ENCODE data around the gene ABTB1. TPM values are rescaled to one million over a fixed set of nuclear protein-coding genes. Genes with fewer than 3 reads are reported as not detected.
"Not testable (repeated sequence)": the region's sequence is repeated elsewhere in the genome, so short reads cannot be mapped to it uniquely, and the experiment has no call there.

Gene ABTB1
- total RNA-seq, 1 experiment from 2014 or later: 21.0 TPM

DNA sequence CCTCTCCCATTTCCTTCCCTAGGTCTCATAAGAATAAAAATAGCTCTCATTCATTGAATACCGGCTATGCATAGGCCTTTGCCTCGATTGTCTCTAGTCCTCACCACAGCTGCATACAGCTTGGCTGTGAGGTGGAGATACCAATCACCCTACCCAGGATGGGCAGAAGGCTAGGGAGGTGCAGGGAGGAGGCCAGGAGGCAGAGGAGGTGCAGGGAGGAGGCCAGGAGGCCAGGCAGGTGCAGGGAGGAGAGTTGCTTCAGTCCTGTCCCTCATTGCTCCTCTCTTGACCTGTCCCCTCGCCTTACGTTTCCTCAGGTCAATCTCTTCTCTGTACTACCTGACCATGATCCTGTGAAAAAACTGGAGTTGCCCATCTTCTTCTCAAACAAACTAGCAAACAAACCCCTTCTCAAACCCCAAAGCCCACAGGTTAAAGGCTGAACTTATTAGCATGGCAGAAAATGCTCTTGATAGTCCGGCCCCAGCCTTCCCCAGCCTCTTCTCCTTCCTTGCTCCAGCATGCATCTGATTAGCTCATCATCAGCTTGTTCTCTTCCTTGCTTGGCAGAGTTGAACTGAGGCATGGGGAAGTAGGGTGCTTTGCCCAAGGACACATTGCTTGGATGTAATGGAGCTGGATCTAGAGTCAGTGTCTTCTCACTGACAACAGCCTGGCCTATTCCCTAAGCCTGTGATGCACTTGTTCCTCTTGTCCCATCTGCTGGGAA is 27.9 kb upstream of the ABTB1 start:
- no peaks in the 10 kb centered on the region; the same call in 1 of the 2 replicates for H3K9me3 ChIP-seq
- peaks cover 11% of the 10 kb centered on the region for H3K36me3 ChIP-seq
- no peaks in the 10 kb centered on the region for H3K27me3 ChIP-seq
- DNase-seq: no peak
- H3K4me3 ChIP-seq: no peak overlapping the region

DNA sequence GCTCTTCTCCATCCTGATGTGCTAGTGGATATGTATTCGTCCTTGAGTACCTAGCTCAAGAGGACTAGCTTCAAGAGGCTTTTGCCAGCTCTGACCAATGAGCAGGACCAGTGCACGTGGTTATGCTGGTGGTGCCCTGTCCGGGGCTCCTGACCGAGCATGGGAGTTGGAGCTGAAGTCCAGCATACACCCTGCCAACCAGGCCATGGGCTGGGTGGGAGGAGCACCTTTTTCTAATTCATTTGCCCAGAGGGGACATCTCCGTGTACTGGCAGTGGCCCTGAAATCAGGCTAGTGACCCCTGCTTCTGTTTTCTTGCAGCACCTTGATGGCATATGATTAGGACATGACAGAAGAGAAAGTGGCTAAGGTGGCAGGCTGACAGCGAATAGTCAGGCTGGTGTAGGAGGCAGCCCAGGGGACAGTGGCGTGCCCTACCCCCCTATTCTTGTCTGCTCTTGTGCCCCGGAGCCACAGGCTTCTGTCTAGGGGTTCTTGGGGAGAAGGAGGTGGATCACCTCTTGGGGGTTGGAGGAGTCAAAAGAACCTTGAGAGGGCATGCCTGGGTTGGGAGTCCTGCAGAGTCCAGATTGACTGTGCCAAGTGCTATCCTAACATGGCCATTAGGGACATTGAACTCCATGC is 27.3 kb upstream of the ABTB1 start:
- Histone ChIP-seq H3K9me3 (no peaks in the 10 kb centered on the region; the same call in 1 of the 2 replicates), H3K36me3 (peaks cover 9% of the 10 kb centered on the region), H3K4me3 (no peak overlapping the region), H3K27me3 (no peaks in the 10 kb centered on the region)
- no peak for DNase-seq

DNA sequence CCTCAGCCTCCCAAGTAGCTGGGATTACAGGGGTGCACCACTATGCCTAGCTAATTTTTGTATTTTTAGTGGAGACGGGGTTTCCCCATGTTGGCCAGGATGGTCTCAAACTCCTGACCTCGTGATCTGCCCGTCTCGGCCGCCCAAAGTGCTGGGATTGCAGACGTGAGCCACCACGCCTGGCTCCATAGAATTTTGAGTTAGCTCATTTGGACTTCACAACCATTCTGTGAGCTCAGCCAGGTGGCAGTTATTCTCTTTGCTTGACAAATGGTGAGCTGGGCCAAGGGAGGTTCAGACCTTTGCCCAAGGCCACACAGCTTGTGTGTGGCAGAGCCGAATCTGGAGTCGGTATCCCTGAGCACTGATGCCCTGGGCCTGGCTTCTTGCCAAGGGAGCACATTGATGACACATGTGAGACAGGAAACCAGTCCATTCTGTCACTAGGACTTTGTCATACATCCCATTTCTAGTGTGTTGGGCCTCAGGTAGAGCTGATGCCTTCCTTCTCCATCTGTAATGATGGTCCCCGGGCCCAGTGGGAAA is 26.2 kb upstream of the ABTB1 start:
- no peaks in the 10 kb centered on the region for H3K9me3 ChIP-seq
- H3K27me3 ChIP-seq: no peaks in the 10 kb centered on the region
- H3K4me3 ChIP-seq: no peak overlapping the region
- DNase-seq: no peak
- peaks cover 2% of the 10 kb centered on the region for H3K36me3 ChIP-seq

DNA sequence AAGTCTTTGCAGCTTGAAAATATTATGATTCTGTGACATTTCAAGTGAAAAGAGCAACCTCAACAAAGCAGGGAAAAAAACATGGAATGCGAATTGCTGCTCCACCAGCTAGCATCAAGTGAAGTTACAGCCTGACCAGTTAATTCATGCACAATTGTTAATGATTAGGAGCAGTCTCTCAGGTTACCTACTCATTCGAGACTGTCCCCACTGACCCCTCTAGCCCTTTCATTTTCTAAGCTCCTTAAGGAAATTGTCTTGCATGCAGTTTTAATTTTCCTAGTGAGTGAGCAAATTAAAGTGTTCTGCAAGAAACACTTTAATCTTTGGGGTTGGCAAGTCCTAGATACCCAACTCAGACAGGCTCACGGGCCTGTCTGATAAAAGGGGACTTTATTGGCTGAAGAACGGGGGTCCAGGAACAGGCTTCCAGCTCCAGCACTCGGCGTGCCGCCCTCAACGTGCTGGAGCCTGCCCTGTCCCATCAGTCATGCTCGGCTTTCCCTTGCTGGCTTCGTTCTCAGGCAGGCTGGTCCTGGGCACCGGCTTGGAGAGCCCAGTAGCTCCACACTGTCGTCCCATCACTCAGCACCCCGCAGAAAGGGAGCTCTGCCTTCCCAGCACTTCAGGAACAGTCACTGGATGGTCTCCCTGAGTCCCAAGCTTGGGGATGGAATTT is 25.4 kb upstream of the ABTB1 start:
- H3K4me3 ChIP-seq: no peak overlapping the region
- no peaks in the 10 kb centered on the region for H3K9me3 ChIP-seq
- DNase-seq: no peak
- H3K36me3 ChIP-seq: no peaks in the 10 kb centered on the region; the same call in none of the 2 replicates
- H3K27me3 ChIP-seq: no peaks in the 10 kb centered on the region

DNA sequence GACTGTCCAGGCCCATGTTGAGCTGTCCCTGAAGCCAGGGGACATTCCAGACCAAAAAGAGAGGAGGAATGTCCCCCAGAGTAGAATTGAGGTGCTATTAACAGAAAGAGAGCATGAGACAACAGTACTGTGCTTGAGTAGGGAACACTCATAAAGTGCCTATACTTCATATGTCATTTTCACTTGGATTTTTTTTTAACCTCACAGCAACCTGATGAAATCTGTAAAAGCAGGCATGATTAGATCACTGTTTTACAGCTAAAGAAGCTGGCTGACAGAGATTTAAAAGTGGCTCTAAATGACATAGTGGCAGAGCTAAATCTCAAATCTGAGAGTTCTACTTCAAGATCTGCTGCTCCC is 24.9 kb upstream of the ABTB1 start:
- no peak for DNase-seq
- Histone ChIP-seq H3K27me3 (no peaks in the 10 kb centered on the region), H3K9me3 (no peaks in the 10 kb centered on the region), H3K36me3 (no peaks in the 10 kb centered on the region; the same call in none of the 2 replicates), H3K4me3 (no peak overlapping the region)

DNA sequence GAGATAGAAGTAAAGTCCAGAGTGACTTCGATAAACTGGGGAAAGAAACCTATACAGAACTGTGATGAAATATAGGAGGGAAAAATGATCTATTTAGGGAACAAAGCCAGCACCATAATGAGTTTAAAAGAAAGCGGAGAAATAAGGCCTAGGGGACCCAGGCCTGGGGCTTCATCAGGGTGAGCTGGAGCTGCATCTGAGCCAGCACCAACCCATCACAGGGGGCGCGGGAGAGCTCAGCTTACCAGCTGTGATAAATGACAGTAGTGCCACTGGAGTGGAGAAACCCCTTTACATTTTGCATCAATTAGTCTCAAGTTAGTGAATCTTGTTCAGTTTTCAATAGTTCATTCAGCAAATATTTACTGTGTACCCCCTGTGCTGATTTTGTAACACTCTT is 22.5 kb upstream of the ABTB1 start:
- Histone ChIP-seq H3K4me3 (no peak overlapping the region), H3K27me3 (no peaks in the 10 kb centered on the region)
- DNase-seq: no peak

DNA sequence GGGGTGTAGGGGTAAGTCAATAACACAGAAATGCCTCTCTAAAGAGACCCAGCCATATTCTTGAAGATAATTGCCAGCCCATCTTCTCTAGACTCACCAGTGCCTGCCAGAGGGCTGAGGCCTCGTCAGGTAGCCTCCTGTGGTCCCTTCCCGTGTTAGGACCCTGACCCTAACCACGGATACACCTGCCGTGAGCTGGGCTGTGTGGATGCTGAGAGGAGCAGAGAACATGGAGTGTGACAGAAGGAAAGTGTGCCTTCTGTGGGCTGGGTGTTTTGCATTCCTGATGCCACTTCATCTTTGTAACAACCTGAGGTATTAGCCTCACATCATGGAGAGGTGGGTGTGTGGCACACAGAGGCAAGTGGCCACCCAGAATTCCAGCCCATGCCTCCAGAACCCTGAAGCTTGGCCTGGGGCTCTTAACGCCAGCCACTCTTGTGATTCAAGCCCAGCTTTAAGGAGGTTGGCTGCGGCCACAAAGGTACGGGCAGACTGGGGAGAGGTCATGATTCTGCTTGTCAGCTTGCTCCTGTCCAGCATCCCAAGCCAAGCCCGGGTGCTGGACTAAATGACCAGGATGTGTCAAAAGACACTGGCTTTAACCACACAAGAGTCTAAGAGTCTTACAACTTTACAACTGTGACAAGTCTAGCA is 21.1 kb upstream of the ABTB1 start:
- Histone ChIP-seq H3K9me3 (no peaks in the 10 kb centered on the region), H3K4me3 (no peak overlapping the region), H3K27me3 (no peaks in the 10 kb centered on the region), H3K36me3 (no peaks in the 10 kb centered on the region; the same call in 1 of the 2 replicates)
- DNase-seq: no peak

More for the DNA sequence above, 22.5 kb upstream of the ABTB1 start:
- no peaks in the 10 kb centered on the region for H3K9me3 ChIP-seq
- no peaks in the 10 kb centered on the region; the same call in none of the 2 replicates for H3K36me3 ChIP-seq

DNA sequence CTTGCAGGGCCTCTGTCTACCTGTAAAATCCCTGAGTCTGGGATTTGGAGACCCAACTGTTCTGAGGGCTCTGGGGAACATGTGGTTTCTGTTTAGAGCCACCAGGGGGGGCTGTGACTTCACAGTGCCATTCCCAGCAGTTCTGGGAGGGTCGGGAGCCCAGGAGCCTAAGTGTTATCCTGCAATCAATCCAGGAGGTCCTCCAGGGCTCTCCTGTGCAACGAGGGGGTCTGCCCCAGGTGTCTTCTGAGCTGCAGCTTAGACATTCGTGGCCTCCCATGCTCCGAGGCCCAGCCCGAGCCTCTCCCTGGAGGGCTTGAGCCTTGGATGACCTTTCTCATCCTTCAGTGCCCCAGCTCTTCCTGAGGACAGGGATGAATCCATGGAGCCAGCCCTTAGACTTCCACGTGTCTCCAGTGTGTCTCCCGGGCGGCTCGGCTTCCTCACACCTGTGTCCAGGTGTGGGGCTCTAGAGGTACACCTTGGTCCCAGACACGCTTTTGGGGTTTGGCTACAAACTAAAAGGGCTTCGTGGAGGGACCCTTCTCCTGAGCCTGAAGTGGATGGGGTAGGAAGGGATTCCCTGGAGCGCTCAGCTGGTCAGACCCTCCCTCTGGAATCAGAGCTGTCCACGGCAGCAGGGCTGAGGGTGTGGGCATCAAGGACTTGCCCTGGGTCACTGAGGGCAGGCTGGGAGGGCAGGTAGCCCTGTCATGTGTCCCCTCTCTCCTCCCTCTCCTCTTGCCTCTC is 20.3 kb upstream of the ABTB1 start:
- no peak overlapping the region for H3K4me3 ChIP-seq
- H3K9me3 ChIP-seq: no peaks in the 10 kb centered on the region
- DNase-seq: peak; percentile 50
- no peaks in the 10 kb centered on the region; the same call in 1 of the 2 replicates for H3K36me3 ChIP-seq
- no peaks in the 10 kb centered on the region for H3K27me3 ChIP-seq

DNA sequence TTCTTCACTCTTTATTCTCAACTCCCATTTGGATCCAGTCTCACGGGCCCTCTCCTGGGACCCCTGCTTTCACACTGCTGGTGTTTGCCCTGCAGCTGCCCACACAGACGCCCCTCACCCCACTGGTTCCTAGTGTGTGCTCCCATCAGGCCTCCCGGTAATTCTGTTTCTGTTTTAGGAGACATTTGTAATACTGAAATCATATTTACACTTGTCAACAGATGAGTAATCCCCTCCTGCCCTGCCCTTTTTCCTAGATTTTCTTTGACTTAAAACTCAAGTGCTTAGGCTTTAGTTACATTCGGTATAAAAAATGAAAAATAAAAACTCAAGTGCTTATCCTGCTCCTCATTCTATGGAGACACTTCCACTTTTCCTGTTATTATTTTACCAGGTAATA is 18.4 kb upstream of the ABTB1 start:
- DNase-seq: no peak
- H3K4me3 ChIP-seq: no peak overlapping the region
- no peaks in the 10 kb centered on the region; the same call in 1 of the 2 replicates for H3K36me3 ChIP-seq
- H3K9me3 ChIP-seq: no peaks in the 10 kb centered on the region
- no peaks in the 10 kb centered on the region for H3K27me3 ChIP-seq

DNA sequence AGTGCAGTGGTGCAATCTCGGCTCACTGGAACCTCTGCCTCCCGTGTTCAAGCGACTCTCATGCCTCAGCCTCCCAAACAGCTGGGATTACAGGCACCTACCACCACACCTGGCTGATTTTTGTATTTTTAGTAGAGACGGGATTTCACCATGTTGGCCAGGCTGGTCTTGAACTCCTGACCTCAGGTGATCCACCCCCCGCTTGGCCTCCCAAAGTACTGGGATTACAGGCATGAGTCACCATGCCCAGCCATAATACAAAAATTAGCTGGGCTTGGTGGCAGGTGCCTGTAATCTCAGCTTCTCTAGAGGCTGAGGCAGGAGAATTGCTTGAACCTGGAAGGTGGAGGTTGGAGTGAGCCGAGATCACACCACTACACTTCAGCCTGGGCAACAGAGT is 17.8 kb upstream of the ABTB1 start:
- not testable (repeated sequence) for DNase-seq, H3K27me3 ChIP-seq, H3K4me3 ChIP-seq, H3K9me3 ChIP-seq, H3K36me3 ChIP-seq

DNA sequence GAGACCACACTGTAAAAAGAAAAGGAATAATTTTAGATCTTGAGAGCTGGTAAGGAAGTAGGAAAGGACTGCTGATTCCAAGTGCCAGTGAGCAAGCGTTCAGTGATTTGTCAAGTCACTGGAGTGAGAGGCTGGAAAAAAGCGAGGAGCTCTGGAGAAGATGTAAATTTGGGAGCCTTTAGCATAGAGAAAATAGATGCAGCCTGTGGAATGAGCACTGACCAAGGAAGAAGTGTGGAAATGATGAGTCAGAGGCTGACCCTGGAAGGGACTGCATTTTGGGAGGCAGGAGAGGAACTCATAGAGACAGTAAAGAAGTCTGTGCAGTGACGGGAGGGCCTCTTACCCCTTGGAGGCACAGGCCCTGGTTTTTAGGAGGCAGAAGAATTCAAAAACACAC is 17.1 kb upstream of the ABTB1 start:
- no peak overlapping the region for H3K4me3 ChIP-seq
- DNase-seq: peak; percentile 52
- no peaks in the 10 kb centered on the region for H3K9me3 ChIP-seq
- H3K27me3 ChIP-seq: no peaks in the 10 kb centered on the region
- no peaks in the 10 kb centered on the region; the same call in 1 of the 2 replicates for H3K36me3 ChIP-seq

DNA sequence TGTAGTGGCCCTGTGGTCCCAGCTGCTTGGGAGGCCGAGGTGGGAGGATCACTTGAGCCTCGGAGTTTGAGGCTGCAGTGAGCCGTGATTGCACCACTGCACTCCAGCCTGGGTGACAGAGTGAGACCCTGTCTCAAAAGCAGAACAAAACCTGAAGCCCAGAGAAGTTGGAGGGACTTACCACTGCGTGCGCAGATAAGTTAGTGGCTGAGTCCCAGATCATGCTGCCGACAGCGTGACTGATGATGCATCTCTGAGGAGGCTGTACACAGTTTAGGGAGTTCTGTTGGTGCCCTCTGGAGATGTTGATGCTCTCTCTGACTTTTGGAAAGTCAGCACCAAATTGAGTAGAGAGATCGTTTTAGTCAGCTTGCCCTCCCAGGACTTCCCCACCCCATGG is 15.8 kb upstream of the ABTB1 start:
- H3K27me3 ChIP-seq: no peaks in the 10 kb centered on the region
- no peak overlapping the region for H3K4me3 ChIP-seq
- DNase-seq: no peak

DNA sequence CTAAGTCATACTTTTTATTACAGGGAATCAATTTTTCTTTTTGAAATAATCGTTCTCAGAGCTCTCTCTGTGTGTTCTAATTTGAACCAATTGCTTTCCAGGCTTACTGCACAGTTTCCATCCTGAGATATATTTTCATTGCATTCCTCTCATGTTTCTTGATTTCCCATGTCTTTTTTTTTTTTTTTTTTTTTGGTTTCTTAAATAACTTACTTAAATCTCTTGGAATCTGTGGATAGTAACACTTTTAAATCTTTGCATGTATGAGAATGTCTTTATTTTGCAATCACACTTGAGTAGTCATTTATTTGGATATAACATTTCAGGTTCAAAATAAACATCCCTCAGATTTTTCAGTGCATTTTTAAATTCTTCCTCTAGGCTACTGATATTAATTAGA is 14.5 kb upstream of the ABTB1 start:
- Histone ChIP-seq H3K4me3 (no peak overlapping the region), H3K9me3 (no peaks in the 10 kb centered on the region), H3K36me3 (no peaks in the 10 kb centered on the region; the same call in 1 of the 2 replicates), H3K27me3 (no peaks in the 10 kb centered on the region)
- DNase-seq: no peak

More for the DNA sequence above, 15.8 kb upstream of the ABTB1 start:
- Histone ChIP-seq H3K9me3 (no peaks in the 10 kb centered on the region), H3K36me3 (no peaks in the 10 kb centered on the region; the same call in 1 of the 2 replicates)

DNA sequence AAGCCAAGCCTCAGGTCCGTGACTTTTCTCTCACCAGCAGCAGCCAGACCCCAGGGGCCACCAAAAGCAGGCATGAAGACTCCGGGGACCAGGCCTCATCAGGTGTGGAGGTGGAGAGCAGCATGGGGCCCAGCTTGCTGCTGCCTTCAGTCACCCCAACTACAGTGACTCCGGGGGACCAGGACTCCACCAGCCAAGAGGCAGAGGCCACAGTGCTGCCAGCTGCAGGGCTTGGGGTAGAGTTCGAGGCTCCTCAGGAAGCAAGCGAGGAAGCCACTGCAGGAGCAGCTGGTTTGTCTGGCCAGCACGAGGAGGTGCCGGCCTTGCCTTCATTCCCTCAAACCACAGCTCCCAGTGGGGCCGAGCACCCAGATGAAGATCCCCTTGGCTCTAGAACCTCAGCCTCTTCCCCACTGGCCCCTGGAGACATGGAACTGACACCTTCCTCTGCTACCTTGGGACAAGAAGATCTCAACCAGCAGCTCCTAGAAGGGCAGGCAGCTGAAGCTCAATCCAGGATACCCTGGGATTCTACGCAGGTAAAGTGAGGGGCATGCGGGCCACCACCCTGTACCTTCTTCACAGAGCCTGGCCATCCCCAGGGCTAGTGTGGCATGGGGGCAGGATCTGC is 12.0 kb upstream of the ABTB1 start:
- Histone ChIP-seq H3K36me3 (peaks cover 5% of the 10 kb centered on the region; the same call in 1 of the 2 replicates), H3K4me3 (no peak overlapping the region), H3K27me3 (no peaks in the 10 kb centered on the region), H3K9me3 (no peaks in the 10 kb centered on the region)
- no peak for DNase-seq

DNA sequence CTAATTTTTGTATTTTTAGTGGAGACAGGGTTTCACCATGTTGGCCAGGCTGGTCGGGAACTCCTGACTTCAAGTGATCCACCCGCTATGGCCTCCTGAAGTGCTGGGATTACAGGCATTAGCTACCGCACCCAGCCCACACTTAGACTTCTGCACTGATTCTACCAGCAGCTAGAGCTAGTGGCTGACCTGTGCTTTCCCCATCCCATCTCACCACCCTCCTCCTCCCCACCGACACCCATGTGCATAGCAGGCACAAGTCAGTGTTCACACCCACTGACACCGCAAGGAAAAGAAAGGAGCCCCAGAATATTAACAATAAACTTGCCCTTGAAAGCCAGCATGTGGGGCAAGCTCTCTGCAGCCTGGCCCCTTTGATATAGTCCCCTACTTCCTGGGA is 11.2 kb upstream of the ABTB1 start:
- Histone ChIP-seq H3K36me3 (peaks cover 5% of the 10 kb centered on the region; the same call in 1 of the 2 replicates), H3K4me3 (no peak overlapping the region), H3K9me3 (no peaks in the 10 kb centered on the region), H3K27me3 (no peaks in the 10 kb centered on the region)
- DNase-seq: no peak

Measured in MG63 (cell line).